WTC11 (cell line): ENCODE data around the gene ELOVL6.

ENCODE experiments used
- ATF3 ChIP-seq: sonication (generic); formaldehyde crosslinking; conservative IDR thresholded peaks from 2 replicates; pipeline ENCODE4 v1.8.1; 2022; ENCODE audit warnings: mild to moderate bottlenecking, missing genetic modification reagents
- CREM ChIP-seq: sonication (generic); formaldehyde crosslinking; IDR thresholded peaks from 2 replicates; pipeline ENCODE4 v1.8.1; 2022; ENCODE audit warnings: mild to moderate bottlenecking, missing genetic modification reagents, moderate library complexity
- CTCF ChIP-seq: fragments of 200-600 bp; IDR thresholded peaks from 2 replicates; pipeline ENCODE4 v1.8.0; 2022; ENCODE audit warnings: antibody characterized with exemption
- ELF4 ChIP-seq: sonication (generic); formaldehyde crosslinking; IDR thresholded peaks from 2 replicates; pipeline ENCODE4 v1.8.1; 2022; ENCODE audit warnings: low read depth, mild to moderate bottlenecking, moderate library complexity, missing genetic modification reagents
- ETV6 ChIP-seq: sonication (generic); formaldehyde crosslinking; IDR thresholded peaks from 2 replicates; pipeline ENCODE4 v1.8.1; 2022; ENCODE audit warnings: mild to moderate bottlenecking, missing genetic modification reagents
- IRF2 ChIP-seq: sonication (generic); formaldehyde crosslinking; IDR thresholded peaks from 2 replicates; pipeline ENCODE4 v1.8.0; 2022; ENCODE audit warnings: low read depth, missing genetic modification reagents, borderline replicate concordance
- MAX ChIP-seq: sonication (generic); formaldehyde crosslinking; IDR thresholded peaks from 2 replicates; pipeline ENCODE4 v1.8.0; 2022; ENCODE audit warnings: mild to moderate bottlenecking, missing genetic modification reagents
- STAT6 ChIP-seq: sonication (generic); formaldehyde crosslinking; conservative IDR thresholded peaks from 2 replicates; pipeline ENCODE4 v1.8.1; 2023; ENCODE audit warnings: mild to moderate bottlenecking, low read depth, missing genetic modification reagents, moderate library complexity

- TF ChIP-seq CREM (CRISPR knock-in tag): no peak
- no peak for TF ChIP-seq CTCF
- no peak for TF ChIP-seq ELF4 (CRISPR knock-in tag)
- TF ChIP-seq ATF3 (CRISPR knock-in tag): no peak
- TF ChIP-seq MAX (CRISPR knock-in tag): no peak
- no peak for TF ChIP-seq IRF2 (CRISPR knock-in tag)
- TF ChIP-seq STAT6 (CRISPR knock-in tag): no peak
- TF ChIP-seq ETV6: no peak
Measured at GRCh38 chr4:110208419-110208818, 10.0 kb upstream of the ELOVL6 start.
